H9 (cell line): ENCODE data around the gene NEDD9. TPM values are rescaled to one million over a fixed set of nuclear protein-coding genes. Genes with fewer than 3 reads are reported as not detected.

ENCODE experiments used
- DNase-seq: peaks from one replicate; pipeline ENCODE4 v3.0.0-alpha.2; 2017
- H2AFZ ChIP-seq: one replicate; pipeline ENCODE4 v1.6.1; 2013; ENCODE audit warnings: mild to moderate bottlenecking, low read length, control low read depth, moderate library complexity
- H2AK5ac ChIP-seq: 2 replicates; pipeline ENCODE4 v1.6.1; 2013; ENCODE audit warnings: low read length, control low read depth, mixed read lengths; ENCODE audit not compliant: insufficient read length
- H2BK120ac ChIP-seq: one replicate; pipeline ENCODE4 v1.6.1; 2013; ENCODE audit warnings: low read depth, mild to moderate bottlenecking, low read length, control low read depth, inconsistent platforms; ENCODE audit not compliant: poor library complexity, severe bottlenecking
- H2BK12ac ChIP-seq: 2 replicates; pipeline ENCODE4 v1.6.1; 2013; ENCODE audit warnings: low read length, control low read depth, mixed read lengths, low read depth; ENCODE audit not compliant: insufficient read length
- H2BK15ac ChIP-seq: 2 replicates; pipeline ENCODE4 v1.6.1; 2013; ENCODE audit warnings: low read depth, low read length, control low read depth
- H2BK20ac ChIP-seq: one replicate; pipeline ENCODE4 v1.6.1; 2013; ENCODE audit warnings: low read depth, mild to moderate bottlenecking, low read length, control low read depth, inconsistent platforms; ENCODE audit not compliant: poor library complexity, severe bottlenecking
- H2BK5ac ChIP-seq: 2 replicates; pipeline ENCODE4 v1.6.1; 2013; ENCODE audit warnings: low read length, control low read depth, mixed read lengths; ENCODE audit not compliant: insufficient read length
- H3K14ac ChIP-seq: 2 replicates; pipeline ENCODE4 v1.6.1; 2013; ENCODE audit warnings: low read length, control low read depth; ENCODE audit not compliant: insufficient read depth
- H3K18ac ChIP-seq: 2 replicates; pipeline ENCODE4 v1.6.1; 2013; ENCODE audit warnings: low read depth, mild to moderate bottlenecking, mixed read lengths, low read length, control low read depth; ENCODE audit not compliant: insufficient read length
- H3K23ac ChIP-seq: 2 replicates; pipeline ENCODE4 v1.6.1; 2013; ENCODE audit warnings: low read length, control low read depth, mixed read lengths, low read depth; ENCODE audit not compliant: insufficient read length
- H3K23me2 ChIP-seq: 2 replicates; pipeline ENCODE4 v1.6.1; 2013; ENCODE audit warnings: low read depth, mild to moderate bottlenecking, mixed read lengths, low read length, control low read depth; ENCODE audit not compliant: insufficient read length, poor library complexity, severe bottlenecking
- H3K27ac ChIP-seq: 2 replicates; pipeline ENCODE4 v1.5.1; 2013; ENCODE audit warnings: low read length, control low read depth, mixed read lengths, low read depth; ENCODE audit not compliant: insufficient read length
- H3K27me3 ChIP-seq: 2 replicates; pipeline ENCODE4 v1.6.1; 2013; ENCODE audit warnings: low read length, control low read depth, inconsistent platforms; ENCODE audit not compliant: insufficient read depth
- H3K4ac ChIP-seq: 2 replicates; pipeline ENCODE4 v1.6.1; 2013; ENCODE audit warnings: low read depth, mild to moderate bottlenecking, control low read depth, inconsistent platforms, low read length, moderate library complexity
- H3K4me1 ChIP-seq: 2 replicates; pipeline ENCODE4 v1.6.1; 2013; ENCODE audit warnings: low read length, control low read depth, inconsistent platforms; ENCODE audit not compliant: insufficient read depth
- H3K4me2 ChIP-seq: 2 replicates; pipeline ENCODE4 v1.6.1; 2013; ENCODE audit warnings: low read length, control low read depth, mixed read lengths; ENCODE audit not compliant: insufficient read length, insufficient read depth
- H3K56ac ChIP-seq: 2 replicates; pipeline ENCODE4 v1.6.1; 2013; ENCODE audit warnings: low read depth, mild to moderate bottlenecking, mixed read lengths, low read length, control low read depth; ENCODE audit not compliant: insufficient read length
- H3K79me1 ChIP-seq: 2 replicates; pipeline ENCODE4 v1.6.1; 2013; ENCODE audit warnings: low read depth, mild to moderate bottlenecking, moderate library complexity, low read length, control low read depth, inconsistent platforms; ENCODE audit not compliant: insufficient read depth, poor library complexity, severe bottlenecking
- H3K79me2 ChIP-seq: 2 replicates; pipeline ENCODE4 v1.6.1; 2013; ENCODE audit warnings: low read length, control low read depth, inconsistent platforms; ENCODE audit not compliant: insufficient read depth
- H3K9ac ChIP-seq: 2 replicates; pipeline ENCODE4 v1.6.1; 2013; ENCODE audit warnings: low read length, control low read depth, mixed read lengths; ENCODE audit not compliant: insufficient read length; ENCODE audit errors: extremely low read depth
- H3K9me3 ChIP-seq: one replicate; pipeline ENCODE4 v1.6.1; 2013; ENCODE audit warnings: low read depth, low read length, inconsistent platforms; ENCODE audit not compliant: control insufficient read depth
- H3T11ph ChIP-seq: one replicate; pipeline ENCODE4 v1.6.1; 2013; ENCODE audit warnings: mild to moderate bottlenecking, low read length, control low read depth, inconsistent platforms
- H4K20me1 ChIP-seq: one replicate; pipeline ENCODE4 v1.6.1; 2013; ENCODE audit not compliant: control insufficient read depth, insufficient read length, insufficient read depth
- H4K5ac ChIP-seq: 2 replicates; pipeline ENCODE4 v1.6.1; 2013; ENCODE audit warnings: low read depth, mild to moderate bottlenecking, mixed read lengths, low read length, control low read depth; ENCODE audit not compliant: insufficient read length
- H4K8ac ChIP-seq: replicated peaks from 2 replicates; pipeline ENCODE4 v1.6.1; 2013; ENCODE audit warnings: low read length, control low read depth, mixed read lengths, low read depth; ENCODE audit not compliant: insufficient read length
- H4K91ac ChIP-seq: 2 replicates; pipeline ENCODE4 v1.6.1; 2013; ENCODE audit warnings: low read depth, mild to moderate bottlenecking, moderate library complexity, mixed read lengths, low read length, control low read depth; ENCODE audit not compliant: insufficient read length
- H3K27ac Mint-ChIP-seq, 3 experiments: 2 replicates in 2 of 3; 3 replicates in 1 of 3; pipeline ENCODE4 v1.8.0; 2020 to 2021; ENCODE audit warnings: mixed read lengths in 3 of 3, mild to moderate bottlenecking in 1 of 3, moderate library complexity in 1 of 3
- H3K27me3 Mint-ChIP-seq: 2 replicates; pipeline ENCODE4 v1.8.0; 2021; ENCODE audit warnings: low read depth, mild to moderate bottlenecking, moderate library complexity, mixed read lengths
- H3K36me3 Mint-ChIP-seq, 3 experiments: 2 replicates in 2 of 3; 3 replicates in 1 of 3; pipeline ENCODE4 v1.8.0; 2020 to 2021; ENCODE audit warnings: low read depth in 3 of 3, mixed read lengths in 3 of 3; ENCODE audit not compliant: insufficient read depth in 1 of 3
- H3K4me1 Mint-ChIP-seq, 2 experiments: 2 replicates each; pipeline ENCODE4 v1.8.0; 2020; ENCODE audit warnings: mixed read lengths in 2 of 2
- H3K4me3 Mint-ChIP-seq, 2 experiments: 2 replicates in 1 of 2; 3 replicates in 1 of 2; pipeline ENCODE4 v1.8.0; 2020 to 2021; ENCODE audit warnings: mild to moderate bottlenecking in 2 of 2, mixed read lengths in 2 of 2, moderate library complexity in 1 of 2
- H3K9me3 Mint-ChIP-seq, 2 experiments: 2 replicates in 1 of 2; 3 replicates in 1 of 2; pipeline ENCODE4 v1.8.0; 2020; ENCODE audit warnings: mild to moderate bottlenecking in 2 of 2, mixed read lengths in 2 of 2, moderate library complexity in 1 of 2
- CTCF ChIP-seq: fragments of 200-600 bp; sonication (generic); conservative IDR thresholded peaks from 3 replicates; pipeline ENCODE4 v1.8.0; 2021; ENCODE audit warnings: antibody characterized with exemption, mild to moderate bottlenecking
- WGBS: extraction: QIAGEN DNeasy Blood & Tissue Kit; methylation state at CpG from one replicate; pipeline ENCODE4 v1.1.7; 2013; ENCODE audit warnings: missing lambda C conversion rate, low lambda C conversion rate, mixed read lengths; ENCODE audit not compliant: insufficient read length; ENCODE audit errors: extremely low coverage; 5-methylcytosine and 5-hydroxymethylcytosine counted together
- total RNA-seq: library from RNA; stranded (reverse); gene quantifications from 2 replicates; pipeline ENCODE4 v1.2.1, GENCODE V29; 2021

The NEDD9 gene
- total RNA-seq, 1 experiment from 2014 or later: 5.5 TPM

- Histone ChIP-seq H2AFZ (no peak overlapping the region), H3K4me1 (peaks cover 6% of the 10 kb centered on the region; the same call in 1 of the 2 replicates), H3K79me2 (no peaks in the 10 kb centered on the region), H3K27me3 (no peaks in the 10 kb centered on the region), H4K91ac (no peak overlapping the region), H2BK20ac (no peak overlapping the region), H3K79me1 (no peaks in the 10 kb centered on the region), H3T11ph (no peak overlapping the region), H2BK120ac (no peak overlapping the region), H3K23me2 (no peaks in the 10 kb centered on the region), H4K20me1 (no peaks in the 10 kb centered on the region), H2BK12ac (no peak overlapping the region), H3K9me3 (no peaks in the 10 kb centered on the region), H2AK5ac (no peak overlapping the region), H3K9ac (no peak overlapping the region), H3K56ac (no peak overlapping the region), H4K5ac (no peak overlapping the region), H2BK5ac (no peak overlapping the region), H3K4ac (no peak overlapping the region), H2BK15ac (no peak overlapping the region), H3K4me2 (no peak overlapping the region), H3K23ac (no peak overlapping the region), H3K18ac (no peak overlapping the region), H3K14ac (no peak overlapping the region), H4K8ac (no peak overlapping the region), H3K27ac (no peak overlapping the region)
- peaks cover 25 to 30% of the 10 kb centered on the region in 2 experiments for H3K4me1 Mint-ChIP-seq
- TF ChIP-seq CTCF: no peak
- H3K27ac Mint-ChIP-seq: no peak overlapping the region
- no peaks in the 10 kb centered on the region for H3K27me3 Mint-ChIP-seq
- no peaks in the 10 kb centered on the region; a peak in 1 of 7 replicates for H3K36me3 Mint-ChIP-seq
- H3K4me3 Mint-ChIP-seq: no peak overlapping the region
- DNase-seq: no peak
- no peaks in the 10 kb centered on the region for H3K9me3 Mint-ChIP-seq
- no CpG with 5 or more reads among the region's 1 CpG for WGBS
Observed at GRCh38 chr6:11151488-11151887, 81.0 kb downstream of the NEDD9 start.
